ENCODE data around the gene DSTN. TPM values are rescaled to one million over a fixed set of nuclear protein-coding genes. Genes with fewer than 3 reads are reported as not detected.

DSTN gene
- total RNA-seq, 1 experiment from 2014 or later: 412 TPM

DNA sequence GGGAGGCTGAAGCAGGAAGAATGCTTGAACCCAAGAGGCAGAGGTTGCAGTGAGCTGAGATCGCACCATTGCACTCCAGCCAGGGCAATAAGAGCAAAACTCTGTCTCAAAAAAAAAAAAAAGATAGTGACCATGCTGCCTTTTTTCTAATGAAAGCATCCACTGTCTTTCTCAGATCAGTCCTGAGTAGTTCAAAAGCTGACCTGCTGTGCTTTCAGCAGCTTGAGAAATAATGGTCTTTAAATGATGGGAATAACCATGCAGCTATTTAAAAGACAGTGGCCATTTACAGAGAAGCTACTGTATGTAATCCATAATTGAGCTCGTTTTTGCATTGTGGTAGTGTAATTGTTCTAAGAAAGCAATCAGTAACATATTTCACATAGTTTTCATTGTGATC, 36.1 kb downstream of the DSTN start:
- TF ChIP-seq SIN3A (IDR thresholded peaks at IDR 0.05; ENCODE audit: borderline replicate concordance, insufficient read depth, low read depth, low read length): no peak
- TF ChIP-seq POLR2AphosphoS5 (IDR thresholded peaks at IDR 0.05; ENCODE audit: low read depth, low read length): no peak
- TF ChIP-seq, protein P1, sequence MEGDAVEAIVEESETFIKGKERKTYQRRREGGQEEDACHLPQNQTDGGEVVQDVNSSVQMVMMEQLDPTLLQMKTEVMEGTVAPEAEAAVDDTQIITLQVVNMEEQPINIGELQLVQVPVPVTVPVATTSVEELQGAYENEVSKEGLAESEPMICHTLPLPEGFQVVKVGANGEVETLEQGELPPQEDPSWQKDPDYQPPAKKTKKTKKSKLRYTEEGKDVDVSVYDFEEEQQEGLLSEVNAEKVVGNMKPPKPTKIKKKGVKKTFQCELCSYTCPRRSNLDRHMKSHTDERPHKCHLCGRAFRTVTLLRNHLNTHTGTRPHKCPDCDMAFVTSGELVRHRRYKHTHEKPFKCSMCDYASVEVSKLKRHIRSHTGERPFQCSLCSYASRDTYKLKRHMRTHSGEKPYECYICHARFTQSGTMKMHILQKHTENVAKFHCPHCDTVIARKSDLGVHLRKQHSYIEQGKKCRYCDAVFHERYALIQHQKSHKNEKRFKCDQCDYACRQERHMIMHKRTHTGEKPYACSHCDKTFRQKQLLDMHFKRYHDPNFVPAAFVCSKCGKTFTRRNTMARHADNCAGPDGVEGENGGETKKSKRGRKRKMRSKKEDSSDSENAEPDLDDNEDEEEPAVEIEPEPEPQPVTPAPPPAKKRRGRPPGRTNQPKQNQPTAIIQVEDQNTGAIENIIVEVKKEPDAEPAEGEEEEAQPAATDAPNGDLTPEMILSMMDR (IDR thresholded peaks at IDR 0.05): no peak
- TF ChIP-seq, protein P2, sequence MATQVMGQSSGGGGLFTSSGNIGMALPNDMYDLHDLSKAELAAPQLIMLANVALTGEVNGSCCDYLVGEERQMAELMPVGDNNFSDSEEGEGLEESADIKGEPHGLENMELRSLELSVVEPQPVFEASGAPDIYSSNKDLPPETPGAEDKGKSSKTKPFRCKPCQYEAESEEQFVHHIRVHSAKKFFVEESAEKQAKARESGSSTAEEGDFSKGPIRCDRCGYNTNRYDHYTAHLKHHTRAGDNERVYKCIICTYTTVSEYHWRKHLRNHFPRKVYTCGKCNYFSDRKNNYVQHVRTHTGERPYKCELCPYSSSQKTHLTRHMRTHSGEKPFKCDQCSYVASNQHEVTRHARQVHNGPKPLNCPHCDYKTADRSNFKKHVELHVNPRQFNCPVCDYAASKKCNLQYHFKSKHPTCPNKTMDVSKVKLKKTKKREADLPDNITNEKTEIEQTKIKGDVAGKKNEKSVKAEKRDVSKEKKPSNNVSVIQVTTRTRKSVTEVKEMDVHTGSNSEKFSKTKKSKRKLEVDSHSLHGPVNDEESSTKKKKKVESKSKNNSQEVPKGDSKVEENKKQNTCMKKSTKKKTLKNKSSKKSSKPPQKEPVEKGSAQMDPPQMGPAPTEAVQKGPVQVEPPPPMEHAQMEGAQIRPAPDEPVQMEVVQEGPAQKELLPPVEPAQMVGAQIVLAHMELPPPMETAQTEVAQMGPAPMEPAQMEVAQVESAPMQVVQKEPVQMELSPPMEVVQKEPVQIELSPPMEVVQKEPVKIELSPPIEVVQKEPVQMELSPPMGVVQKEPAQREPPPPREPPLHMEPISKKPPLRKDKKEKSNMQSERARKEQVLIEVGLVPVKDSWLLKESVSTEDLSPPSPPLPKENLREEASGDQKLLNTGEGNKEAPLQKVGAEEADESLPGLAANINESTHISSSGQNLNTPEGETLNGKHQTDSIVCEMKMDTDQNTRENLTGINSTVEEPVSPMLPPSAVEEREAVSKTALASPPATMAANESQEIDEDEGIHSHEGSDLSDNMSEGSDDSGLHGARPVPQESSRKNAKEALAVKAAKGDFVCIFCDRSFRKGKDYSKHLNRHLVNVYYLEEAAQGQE (IDR thresholded peaks at IDR 0.05; ENCODE audit: insufficient read depth in 1 of 2, low read depth in 2 of 2, low read length in 1 of 2): no peak
- no peak for TF ChIP-seq TCF7L2 (IDR thresholded peaks at IDR 0.05; ENCODE audit: low read depth, low read length)
- Histone ChIP-seq H3K27ac (ENCODE audit: low read length) (no peak overlapping the region), H3K9me3 (ENCODE audit: control insufficient read depth, insufficient read depth, low read depth, low read length) (no peaks in the 10 kb centered on the region), H3K4me3 (ENCODE audit: low read depth in 2 of 2, low read length in 2 of 2) (no peak overlapping the region), H3K27me3 (ENCODE audit: control insufficient read depth, insufficient read depth, low read length) (no peaks in the 10 kb centered on the region), H3K36me3 (ENCODE audit: control insufficient read depth, insufficient read depth, low read length) (peaks cover 40% of the 10 kb centered on the region), H3K4me1 (ENCODE audit: control insufficient read depth, insufficient read depth, low read length) (peaks cover 42% of the 10 kb centered on the region)
- POLR2A ChIA-PET: interaction anchor here (0.5 to 0.7 kb wide), 2 partner anchors 12 to 434 kb away, joined by 3 to 5 read pairs; no protein-coding TSS in a partner anchor
- CTCF ChIA-PET: no interaction called here
- DNase-seq (ENCODE audit: low read depth, low spot score): no peak
- intact Hi-C loops (cut with micrococcal nuclease; ENCODE audit: unreplicated experiment): no loop called here
- no TSS peak for BruUV-seq (replicated peaks)
- no peak for ATAC-seq
- in situ Hi-C loops (cut with HindIII; ENCODE audit: low pct_unique_long_range_greater_than_20kb, low sequenced_read_pairs): no loop called here

GRCh38 chr20:17608701-17609497, 39.0 kb downstream of the DSTN start:
- Histone ChIP-seq H3K36me3 (ENCODE audit: control insufficient read depth, insufficient read depth, low read length) (peaks cover 22% of the 10 kb centered on the region), H3K4me1 (ENCODE audit: control insufficient read depth, insufficient read depth, low read length) (peaks cover 63% of the 10 kb centered on the region), H3K4me3 (ENCODE audit: low read depth in 2 of 2, low read length in 2 of 2) (no peak overlapping the region), H3K27me3 (ENCODE audit: control insufficient read depth, insufficient read depth, low read length) (no peaks in the 10 kb centered on the region), H3K9me3 (ENCODE audit: control insufficient read depth, insufficient read depth, low read depth, low read length) (no peaks in the 10 kb centered on the region), H3K27ac (ENCODE audit: low read length) (no peak overlapping the region)
- ATAC-seq: no peak
- POLR2A ChIA-PET: no interaction called here
- TF ChIP-seq POLR2AphosphoS5 (IDR thresholded peaks at IDR 0.05; ENCODE audit: low read depth, low read length) (no peak; the same call in 1 of the 2 replicates), TCF7L2 (IDR thresholded peaks at IDR 0.05; ENCODE audit: low read depth, low read length) (no peak), SIN3A (IDR thresholded peaks at IDR 0.05; ENCODE audit: borderline replicate concordance, insufficient read depth, low read depth, low read length) (no peak)
- TF ChIP-seq, protein P1 (IDR thresholded peaks at IDR 0.05): no peak
- TF ChIP-seq, protein P2 (IDR thresholded peaks at IDR 0.05; ENCODE audit: insufficient read depth in 1 of 2, low read depth in 2 of 2, low read length in 1 of 2): no peak
- BruUV-seq (replicated peaks): no TSS peak
- in situ Hi-C loops (cut with HindIII; ENCODE audit: low pct_unique_long_range_greater_than_20kb, low sequenced_read_pairs): no loop called here
- intact Hi-C loops (cut with micrococcal nuclease; ENCODE audit: unreplicated experiment): no loop called here
- no peak for DNase-seq (ENCODE audit: low read depth, low spot score)
- CTCF ChIA-PET: no interaction called here

Data from Panc1 (cell line).